ENCODE measurements around the gene ZNRF2. TPM values are rescaled to one million over a fixed set of nuclear protein-coding genes. Genes with fewer than 3 reads are reported as not detected.

The ZNRF2 gene
- 4.0 and 6.3 TPM in 2 replicates for total RNA-seq

DNA sequence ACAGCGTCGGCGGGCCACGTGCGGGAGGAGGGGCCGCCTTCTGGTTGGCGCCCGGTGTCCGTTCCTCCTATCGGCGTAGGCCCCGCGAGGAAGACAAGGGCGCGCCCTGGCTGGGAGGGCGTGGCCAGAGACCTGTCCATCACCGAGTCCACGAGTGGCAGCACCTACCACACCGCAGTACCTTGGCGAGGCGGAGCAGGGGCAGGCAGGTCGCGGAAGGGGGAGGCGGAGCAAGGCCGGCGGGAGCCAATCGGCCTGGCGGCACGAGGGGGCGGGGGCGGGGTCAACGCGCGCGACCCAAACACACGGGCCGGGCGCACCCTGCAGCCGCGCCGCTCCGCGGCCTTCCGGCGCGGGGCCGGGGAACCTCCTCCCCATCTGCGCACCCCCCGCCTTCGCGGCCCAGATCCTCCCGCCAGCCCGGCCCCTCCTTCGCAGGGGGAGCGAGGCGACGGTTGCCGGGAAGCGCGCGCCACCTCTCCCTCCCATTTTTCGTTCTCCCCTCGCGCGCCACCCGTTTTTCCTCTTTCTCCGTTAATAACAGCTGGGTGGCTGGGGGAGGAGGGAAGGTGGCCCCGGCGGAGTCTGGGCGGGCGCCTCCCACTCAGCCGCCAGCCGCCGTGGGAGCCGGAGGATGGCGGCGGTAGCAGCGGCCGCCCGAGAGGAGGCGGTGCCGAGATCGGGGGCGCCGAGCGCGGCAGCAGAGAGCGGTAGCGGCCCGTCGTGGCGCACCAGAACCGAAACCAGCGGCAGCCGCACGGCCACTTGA, at the start of gene ZNRF2:
Gene ZNRF2 (plus strand): TSS at position 300 of the 769 bp plus-strand sequence. CDS start 761 bp downstream, outside the sequence.

Small RNAs within 50 kb of the gene (small RNA-seq; reads per million reads assigned to genes)
- not detected for gene MIR550A1

Other genes starting within 250 kb of the ZNRF2 start
- 23.1 and 24.2 TPM in 2 replicates for gene MTURN, start 149.6 kb upstream of the ZNRF2 start, total RNA-seq
- gene NOD1, start 194.2 kb downstream of the ZNRF2 start, total RNA-seq, result 10.0 and 11.4 TPM in 2 replicates
- gene GGCT, start 220.2 kb downstream of the ZNRF2 start, total RNA-seq, result 24.6 and 31.6 TPM in 2 replicates

Measured in subcutaneous preadipocyte (primary cell).